HepG2 (cell line): ENCODE results near the gene ELMO2. TPM values are rescaled to one million over a fixed set of nuclear protein-coding genes. Genes with fewer than 3 reads are reported as not detected.
A peak's percentile ranks its signal among the peaks of the same experiment; 100 is the strongest.

Experiments used
- CCAR2 ChIP-seq: fragments of 200-400 bp; formaldehyde crosslinking; optimal IDR thresholded peaks from 2 replicates; pipeline ENCODE3; 2018; ENCODE audit warnings: low read depth, mild to moderate bottlenecking, low read length, moderate library complexity
- CEBPG ChIP-seq: IDR thresholded peaks from 2 replicates; pipeline ENCODE4 v1.6.1; 2016
- GMEB2 ChIP-seq: IDR thresholded peaks from 2 replicates; pipeline ENCODE4 v1.6.1; 2016; ENCODE audit warnings: missing biosample characterization, missing genetic modification reagents, low read depth
- HNF4A ChIP-seq: sonication (generic); formaldehyde crosslinking; IDR thresholded peaks from 2 replicates; pipeline ENCODE4 v1.4.0; 2020; ENCODE audit warnings: missing genetic modification reagents
- KIAA2018 ChIP-seq: sonication (generic); formaldehyde crosslinking; IDR thresholded peaks from 2 replicates; pipeline ENCODE4 v1.5.0; 2020; ENCODE audit warnings: mild to moderate bottlenecking, missing genetic modification reagents, borderline replicate concordance
- PAF1 ChIP-seq: IDR thresholded peaks from 2 replicates; pipeline ENCODE4 v1.6.1; 2016; ENCODE audit warnings: missing genetic modification reagents, missing compliant biosample characterization
- PHF21A ChIP-seq: sonication (generic); formaldehyde crosslinking; IDR thresholded peaks from 2 replicates; pipeline ENCODE4 v1.5.0; 2020; ENCODE audit warnings: mild to moderate bottlenecking, missing genetic modification reagents
- SATB2 ChIP-seq: sonication (generic); formaldehyde crosslinking; IDR thresholded peaks from 2 replicates; pipeline ENCODE4 v1.5.0; 2020; ENCODE audit warnings: missing genetic modification reagents
- SMAD1 ChIP-seq: sonication (generic); formaldehyde crosslinking; IDR thresholded peaks from 2 replicates; pipeline ENCODE4 v1.4.0; 2020; ENCODE audit warnings: missing genetic modification reagents, low read depth, mild to moderate bottlenecking, borderline replicate concordance
- SNRNP70 ChIP-seq: fragments of 200-400 bp; formaldehyde crosslinking; IDR thresholded peaks from 2 replicates; pipeline ENCODE4 v1.6.1; 2017; ENCODE audit warnings: mild to moderate bottlenecking, low read depth, low read length, moderate library complexity
- SRSF9 ChIP-seq: fragments of 200-400 bp; formaldehyde crosslinking; IDR thresholded peaks from 2 replicates; pipeline ENCODE4 v1.6.1; 2018; ENCODE audit warnings: borderline replicate concordance, mild to moderate bottlenecking, low read depth, low read length; ENCODE audit not compliant: insufficient read depth, poor library complexity, severe bottlenecking
- TERF1 ChIP-seq: sonication (generic); formaldehyde crosslinking; IDR thresholded peaks from 2 replicates; pipeline ENCODE4 v1.8.0; 2022; ENCODE audit warnings: mild to moderate bottlenecking, missing genetic modification reagents, moderate library complexity
- TGIF2 ChIP-seq: IDR thresholded peaks from 2 replicates; pipeline ENCODE4 v1.6.1; 2016; ENCODE audit warnings: control low read depth, missing compliant biosample characterization
- ZBTB3 ChIP-seq: sonication (generic); formaldehyde crosslinking; IDR thresholded peaks from 2 replicates; pipeline ENCODE4 v1.4.0; 2020; ENCODE audit warnings: low read depth, mild to moderate bottlenecking, moderate library complexity, missing genetic modification reagents, borderline replicate concordance
- ZFY ChIP-seq: sonication (generic); formaldehyde crosslinking; IDR thresholded peaks from 2 replicates; pipeline ENCODE4 v1.4.0; 2020; ENCODE audit warnings: missing genetic modification reagents
- ZNF10 ChIP-seq: sonication (generic); formaldehyde crosslinking; IDR thresholded peaks from 2 replicates; pipeline ENCODE4 v1.4.0; 2020; ENCODE audit warnings: mild to moderate bottlenecking, low read depth, missing genetic modification reagents, borderline replicate concordance
- ZNF34 ChIP-seq: sonication (generic); formaldehyde crosslinking; IDR thresholded peaks from 2 replicates; pipeline ENCODE4 v1.4.0; 2020; ENCODE audit warnings: mild to moderate bottlenecking, missing genetic modification reagents, borderline replicate concordance
- ZNF383 ChIP-seq: sonication (generic); formaldehyde crosslinking; IDR thresholded peaks from 2 replicates; pipeline ENCODE4 v1.4.0; 2020; ENCODE audit warnings: missing genetic modification reagents, mild to moderate bottlenecking, borderline replicate concordance
- ZNF747 ChIP-seq: sonication (generic); formaldehyde crosslinking; IDR thresholded peaks from 2 replicates; pipeline ENCODE4 v1.8.1; 2023; ENCODE audit warnings: missing genetic modification reagents, mild to moderate bottlenecking, borderline replicate concordance
- polyA plus RNA-seq, 8 experiments: library from polyadenylated mRNA; depleted of rRNA in 3 of 8; stranded (reverse) in 7 of 8; unstranded in 1 of 8; fragments of >200 nt; fragmentation: Illumina TruSeq in 4 of 8; extraction: Trizol in 4 of 8; gene quantifications; 2 replicates each; pipeline versions ENCODE4 v1.2.1 to v1.2.3, GENCODE V29; 2011 to 2016; ENCODE audit warnings: low read depth in 4 of 8, missing spikeins in 1 of 8, mixed read lengths in 1 of 8; ENCODE audit not compliant: insufficient read depth in 1 of 8
- total RNA-seq, 5 experiments: library from RNA; depleted of rRNA; stranded (reverse); fragments of >200 nt; fragmentation: Illumina TruSeq; extraction: Trizol; gene quantifications; 2 replicates each; pipeline ENCODE4 v1.2.3, GENCODE V29; 2016; ENCODE audit warnings: low read depth in 1 of 5

ELMO2 gene
- total and polyA plus RNA-seq, 2 of the 13 experiments (the other 11 are each of a cell fraction or from before 2014, with no cell fraction given) = 30.6 to 35.7 TPM

- TF ChIP-seq KIAA2018 (CRISPR knock-in tag) = no peak
- TF ChIP-seq TERF1 (CRISPR knock-in tag) = no peak
- no peak for TF ChIP-seq SNRNP70
- TF ChIP-seq ZNF747 = no peak
- peak; percentile 63 for TF ChIP-seq CEBPG (CRISPR knock-in tag)
- no peak for TF ChIP-seq ZBTB3 (CRISPR knock-in tag)
- TF ChIP-seq HNF4A (CRISPR knock-in tag) = no peak
- TF ChIP-seq GMEB2 = no peak
- no peak for TF ChIP-seq PAF1 (CRISPR knock-in tag)
- no peak for TF ChIP-seq TGIF2
- peak; percentile 33; the same call in 1 of the 2 replicates for TF ChIP-seq PHF21A (CRISPR knock-in tag)
- TF ChIP-seq SRSF9 = no peak
- no peak for TF ChIP-seq ZNF383 (CRISPR knock-in tag)
- TF ChIP-seq ZNF10 (CRISPR knock-in tag) = no peak
- peak; percentile 49 for TF ChIP-seq CCAR2
- TF ChIP-seq ZFY = no peak
- no peak for TF ChIP-seq SMAD1 (CRISPR knock-in tag)
- no peak for TF ChIP-seq SATB2 (CRISPR knock-in tag)
- no peak for TF ChIP-seq ZNF34 (CRISPR knock-in tag)
These were observed 81.3 kb downstream of the ELMO2 start (continued) for GRCh38 chr20:46324960-46325703.
